Hepatic stellate cell (primary cell): ENCODE measurements around the gene KCND2.
"Not testable (repeated sequence)": the region's sequence is repeated elsewhere in the genome, so short reads cannot be mapped to it uniquely, and the experiment has no call there.

Experiments
- DNase-seq: peaks from one replicate; pipeline ENCODE4 v3.0.0; 2011; ENCODE audit warnings: low spot score

KCND2 gene

GRCh38 chr7:120743128-120743527 is 470.2 kb downstream of the KCND2 start:
- no peak for DNase-seq

- DNase-seq = no peak
Observed at GRCh38 chr7:120760050-120760449, 487.1 kb downstream of the KCND2 start.

DNA sequence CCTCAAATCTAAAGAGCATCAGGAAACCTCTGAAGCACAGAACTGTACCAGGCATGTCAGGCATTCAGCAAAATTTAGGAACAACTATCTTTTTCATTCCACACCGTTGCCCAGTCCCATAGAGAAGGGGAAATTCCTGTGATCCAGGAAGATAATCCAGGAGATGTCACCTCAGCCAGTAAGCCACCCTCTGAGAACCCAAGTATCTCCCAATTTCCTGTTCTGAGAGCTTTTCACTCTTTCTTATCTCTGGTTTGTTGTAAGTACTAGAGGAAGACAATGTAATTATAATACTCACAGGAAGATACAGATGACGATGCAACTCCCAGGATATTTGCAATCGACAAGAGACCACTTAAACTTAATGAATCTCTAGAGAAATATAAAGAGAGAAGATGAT is 487.9 kb downstream of the KCND2 start:
- DNase-seq = no peak

DNA sequence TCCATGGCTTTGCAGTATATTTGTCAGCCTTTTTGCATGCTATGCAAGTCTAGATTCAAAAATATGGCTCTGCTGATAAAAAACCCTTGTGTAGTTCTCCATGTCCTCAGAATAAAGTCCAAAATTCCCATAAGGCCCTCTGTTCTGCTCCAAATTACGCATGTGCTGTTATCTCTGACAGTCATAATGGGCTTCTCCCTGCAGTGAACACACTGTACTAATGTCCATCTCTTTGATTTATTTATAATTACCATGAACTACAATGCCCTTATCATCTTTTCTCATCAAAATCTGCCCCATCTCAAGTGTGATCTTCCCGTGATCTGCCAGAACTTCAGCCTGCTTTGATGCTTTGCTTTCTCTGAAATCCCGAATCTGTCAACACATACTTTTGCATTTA is 497.2 kb downstream of the KCND2 start:
- no peak for DNase-seq

- no peak for DNase-seq
Observed at GRCh38 chr7:120774481-120774880, 501.5 kb downstream of the KCND2 start.

GRCh38 chr7:120775755-120776154 is 502.8 kb downstream of the KCND2 start:
- DNase-seq = no peak

GRCh38 chr7:120779078-120779477 is 506.1 kb downstream of the KCND2 start:
- DNase-seq = not testable (repeated sequence)

DNA sequence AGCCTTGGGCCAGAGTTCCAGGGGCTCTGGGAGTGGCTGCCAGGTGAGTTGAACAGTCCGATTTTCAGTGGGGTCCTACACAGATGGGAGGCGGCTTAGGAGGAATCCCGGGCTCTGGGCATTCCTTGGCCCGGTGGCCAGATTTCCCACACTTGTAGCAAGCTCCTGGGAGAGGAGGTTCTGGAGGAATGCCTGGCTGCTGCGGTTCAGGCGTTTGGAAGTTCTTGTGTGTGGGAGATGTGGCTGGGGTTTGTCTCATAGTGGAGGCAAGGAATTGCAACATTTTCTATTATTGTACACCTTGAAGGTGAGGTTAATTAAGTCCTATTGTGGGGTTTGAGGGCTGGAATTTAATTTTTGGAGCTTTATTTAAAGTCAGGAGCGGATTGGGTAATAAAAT is 507.5 kb downstream of the KCND2 start:
- not testable (repeated sequence) for DNase-seq

DNA sequence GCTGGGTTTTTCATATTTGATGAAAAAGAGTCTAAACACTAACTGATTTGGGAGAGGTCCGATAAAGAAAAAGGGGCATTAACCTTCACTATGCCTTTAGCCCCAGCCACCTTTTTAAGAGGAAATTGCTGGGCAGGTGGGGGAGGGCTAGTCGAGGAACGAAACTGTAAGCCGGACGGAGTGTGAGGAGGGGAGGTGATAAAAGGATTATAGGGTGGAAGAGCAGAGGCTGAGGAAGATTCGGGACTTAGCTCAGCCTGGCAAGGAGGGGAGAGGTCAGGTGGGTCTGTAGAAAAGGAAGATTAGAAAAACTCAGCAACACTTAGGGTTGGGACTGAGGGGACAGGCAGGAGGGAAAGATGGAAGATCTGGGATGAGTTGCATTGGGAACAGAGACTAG is 508.0 kb downstream of the KCND2 start:
- DNase-seq = no peak

DNA sequence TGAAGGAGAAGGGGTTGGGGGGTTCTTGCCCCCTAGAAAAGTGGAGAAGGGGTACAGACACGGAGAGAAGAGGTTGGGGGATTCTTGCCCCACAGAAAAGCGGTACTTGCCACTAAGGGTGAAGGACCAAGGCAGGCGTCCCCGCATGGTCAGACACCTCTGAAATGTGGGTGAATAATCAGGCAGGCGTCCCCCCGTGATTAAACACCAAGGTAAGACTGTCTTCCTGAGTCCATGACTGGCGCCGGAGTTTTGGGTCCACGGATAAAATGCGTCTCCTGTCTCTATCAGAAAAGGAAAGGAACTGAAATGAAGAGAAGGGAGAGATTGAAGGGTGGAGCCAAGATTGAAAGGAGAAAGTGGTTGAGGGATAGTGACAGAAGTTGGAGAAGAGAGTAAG is 508.9 kb downstream of the KCND2 start:
- DNase-seq = not testable (repeated sequence)

GRCh38 chr7:120783273-120783672 is 510.3 kb downstream of the KCND2 start:
- no peak for DNase-seq

DNA sequence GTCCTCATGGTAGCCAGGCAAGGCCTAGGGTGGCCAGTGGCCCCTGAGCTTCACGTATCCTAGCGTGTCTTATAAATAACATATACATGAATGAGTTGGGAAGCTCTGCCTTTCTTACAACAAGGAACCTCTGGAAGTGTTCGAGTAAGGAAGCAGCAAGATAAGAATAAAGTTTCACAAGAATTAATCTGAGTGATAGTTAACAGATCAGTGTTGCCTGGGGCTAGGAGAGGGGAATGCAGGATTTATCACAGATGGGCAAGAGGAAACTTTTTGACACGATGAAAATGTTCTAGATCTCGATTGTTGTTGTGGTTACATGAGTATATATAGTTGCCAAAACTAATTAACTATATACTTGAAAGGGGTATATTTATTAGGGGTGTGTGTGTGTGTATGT is 510.7 kb downstream of the KCND2 start:
- no peak for DNase-seq

DNA sequence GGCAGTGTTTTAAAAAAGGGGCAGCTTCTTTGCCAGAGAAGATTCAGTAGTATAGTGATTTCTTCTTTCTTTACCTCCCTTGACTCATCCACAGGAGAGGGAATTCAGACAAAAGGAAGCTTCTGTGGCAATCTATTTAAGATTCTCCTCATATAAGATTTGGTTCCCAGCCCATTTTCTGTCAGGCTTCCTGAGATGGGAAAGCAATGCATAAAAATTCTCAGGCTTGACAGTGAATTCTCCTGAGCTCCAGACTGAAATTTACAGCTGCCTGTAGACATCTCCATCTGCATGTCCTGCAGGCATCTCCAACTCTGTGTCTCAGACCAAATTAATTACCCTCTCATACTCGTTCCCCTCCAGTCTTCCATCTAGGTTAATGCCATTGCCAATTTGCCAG is 512.1 kb downstream of the KCND2 start:
- DNase-seq = no peak

DNA sequence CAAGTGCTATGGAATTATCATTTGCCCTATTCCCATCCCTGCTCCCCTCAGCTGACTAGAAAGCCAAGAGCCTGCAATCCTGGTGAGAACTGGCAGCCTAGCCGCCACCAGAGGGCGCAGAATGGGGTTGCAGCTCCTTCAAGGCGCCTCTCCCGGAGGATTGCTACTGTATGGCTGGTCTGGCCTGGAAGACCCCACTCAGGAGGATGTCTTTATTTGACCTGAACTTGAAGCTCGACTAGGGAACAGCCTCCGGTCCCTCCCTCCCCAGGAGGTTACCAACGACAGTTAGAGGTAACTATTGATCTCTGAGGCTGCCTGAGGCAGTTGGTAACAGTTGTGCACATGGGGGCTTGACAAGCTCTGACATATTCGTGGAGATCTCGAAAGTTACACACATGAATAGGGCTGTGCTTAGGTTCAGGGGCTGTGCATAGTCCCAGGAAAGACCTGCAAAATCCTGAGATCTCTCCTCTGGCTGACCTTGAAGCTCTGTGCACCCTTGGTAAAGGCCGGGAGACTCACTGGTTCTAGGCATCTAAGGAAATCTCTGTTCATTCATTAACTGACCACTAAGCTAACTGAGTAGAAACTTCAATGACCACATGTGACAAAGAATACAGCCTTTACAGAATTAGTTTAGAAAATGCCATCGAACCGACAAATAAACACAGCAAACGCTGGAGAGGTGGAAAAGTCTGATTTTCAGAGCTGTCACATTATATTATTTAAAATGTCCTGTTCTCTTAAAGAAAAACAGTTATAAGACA is 519.3 kb downstream of the KCND2 start:
- DNase-seq = peak; percentile 24

DNA sequence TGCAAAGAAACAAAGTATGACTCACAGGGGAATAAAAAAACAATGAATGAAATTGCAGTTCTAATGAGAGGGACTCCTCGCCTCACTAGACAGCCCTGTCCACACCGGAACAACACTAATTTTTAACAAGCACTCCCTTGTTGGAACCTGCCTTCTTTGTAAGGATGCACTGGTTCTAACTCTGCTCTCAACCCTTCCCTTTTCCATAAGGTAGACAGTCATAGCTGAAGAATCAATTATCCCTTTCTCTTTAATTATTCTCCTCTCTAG is 519.8 kb downstream of the KCND2 start:
- no peak for DNase-seq

DNA sequence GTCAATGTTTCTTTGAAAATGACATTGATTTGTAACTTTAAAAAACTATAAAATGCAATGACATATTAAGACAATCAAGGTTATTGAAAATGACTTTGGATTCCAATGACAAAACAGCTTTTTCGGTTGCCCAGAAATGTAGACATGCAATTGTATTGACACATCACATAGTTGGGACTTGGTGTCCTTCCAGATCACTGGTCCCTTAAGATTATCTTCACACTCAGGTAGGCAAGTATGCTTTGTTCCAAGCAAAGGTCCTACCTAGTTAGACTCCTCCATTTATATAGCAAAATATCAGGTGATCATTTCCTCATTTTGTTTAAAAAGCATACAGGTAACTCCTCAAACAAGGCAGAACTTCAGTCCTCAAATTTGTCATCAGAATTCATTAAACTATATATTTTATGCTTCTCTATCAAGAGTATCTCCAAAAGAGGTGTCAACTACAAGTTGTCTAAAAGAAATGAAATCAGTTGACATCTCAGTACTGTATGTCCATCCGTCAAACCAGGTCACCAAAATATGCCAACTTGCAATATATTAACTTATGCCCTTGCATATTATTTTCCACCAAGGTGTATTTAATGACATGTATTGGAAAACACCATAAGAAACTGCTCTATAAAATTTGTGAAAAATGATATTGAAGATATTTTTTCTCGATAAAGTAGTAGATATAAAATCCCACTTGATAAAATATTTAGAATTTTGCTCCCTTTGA is 520.4 kb downstream of the KCND2 start:
- DNase-seq = no peak

- no peak for DNase-seq
Observed at GRCh38 chr7:120794106-120794729, 521.2 kb downstream of the KCND2 start.

DNA sequence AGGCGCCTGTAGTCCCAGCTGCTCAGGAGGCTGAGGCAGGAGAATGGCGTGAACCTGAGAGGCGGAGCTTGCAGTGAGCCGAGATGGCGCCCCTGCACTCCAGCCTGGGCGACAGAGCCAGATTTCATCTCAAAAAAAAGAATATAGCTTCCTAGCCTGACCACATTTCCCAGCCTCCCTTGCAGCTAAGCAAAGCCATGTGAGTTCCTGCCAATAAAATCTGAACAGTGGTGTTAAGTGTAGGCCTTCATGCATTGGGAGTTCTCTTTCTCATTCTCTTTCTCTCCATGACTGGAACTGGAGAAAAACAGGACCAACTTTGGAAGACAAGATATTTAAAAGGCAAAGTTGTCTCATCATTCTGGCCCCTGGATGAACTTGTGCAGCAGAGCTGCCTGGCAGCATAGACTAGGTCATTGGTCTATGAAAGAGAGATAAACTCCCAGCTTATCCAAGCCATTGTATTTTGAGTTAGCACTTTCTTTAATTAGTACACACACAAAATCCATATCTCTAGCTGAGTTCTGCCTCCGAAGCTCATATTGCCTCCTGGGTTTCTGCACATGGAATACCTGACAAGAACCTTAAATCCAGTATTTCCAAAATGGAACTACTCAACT is 524.2 kb downstream of the KCND2 start:
- no peak for DNase-seq

GRCh38 chr7:120799147-120799546 is 526.2 kb downstream of the KCND2 start:
- DNase-seq = no peak
